Smooth muscle cell (in vitro differentiated cells): ENCODE measurements around the gene ASPRV1. TPM values are rescaled to one million over a fixed set of nuclear protein-coding genes. Genes with fewer than 3 reads are reported as not detected.

Experiments used
- DNase-seq: peaks from one replicate; lab custom pipeline; 2025; ENCODE audit not compliant: unreplicated experiment; lab: John Stamatoyannopoulos, UW
- H2AFZ ChIP-seq: fragments of 200-600 bp; sonication (generic); 2 replicates; pipeline ENCODE4 v1.6.0; 2016; ENCODE audit warnings: antibody characterized with exemption, low read depth, mild to moderate bottlenecking
- H3F3A ChIP-seq: fragments of 200-600 bp; sonication (generic); 2 replicates; pipeline ENCODE4 v1.6.0; 2017; ENCODE audit warnings: antibody characterized with exemption, low read depth
- H3K27ac ChIP-seq: fragments of 200-600 bp; sonication (generic); 2 replicates; pipeline ENCODE4 v1.5.1; 2016; ENCODE audit warnings: low read depth, mild to moderate bottlenecking
- H3K27me3 ChIP-seq: fragments of 200-600 bp; sonication (generic); 2 replicates; pipeline ENCODE4 v1.6.1; 2016; ENCODE audit warnings: low read depth, mild to moderate bottlenecking
- H3K36me3 ChIP-seq: fragments of 200-600 bp; sonication (generic); 2 replicates; pipeline ENCODE4 v1.5.1; 2016; ENCODE audit warnings: low read depth
- H3K4me1 ChIP-seq: fragments of 200-600 bp; sonication (generic); 2 replicates; pipeline ENCODE4 v1.5.1; 2016; ENCODE audit warnings: low read depth
- H3K4me2 ChIP-seq: fragments of 200-600 bp; sonication (generic); 2 replicates; pipeline ENCODE4 v1.6.0; 2016; ENCODE audit warnings: mild to moderate bottlenecking
- H3K4me3 ChIP-seq: fragments of 200-600 bp; sonication (generic); 2 replicates; pipeline ENCODE4 v1.5.1; 2016; ENCODE audit warnings: mild to moderate bottlenecking
- H3K79me2 ChIP-seq: fragments of 200-600 bp; sonication (generic); 2 replicates; pipeline ENCODE4 v1.6.0; 2016; ENCODE audit warnings: low read depth, mild to moderate bottlenecking
- H3K9ac ChIP-seq: fragments of 200-600 bp; sonication (generic); 2 replicates; pipeline ENCODE4 v1.6.0; 2016; ENCODE audit warnings: low read depth
- H3K9me3 ChIP-seq: fragments of 200-600 bp; sonication (generic); replicated peaks from 2 replicates; pipeline ENCODE4 v1.5.1; 2016; ENCODE audit warnings: low read depth
- H4K20me1 ChIP-seq: fragments of 200-600 bp; sonication (generic); 2 replicates; pipeline ENCODE4 v1.6.0; 2016; ENCODE audit warnings: low read depth
- CTCF ChIP-seq: fragments of 200-600 bp; sonication (generic); IDR thresholded peaks from 2 replicates; pipeline ENCODE4 v1.5.1; 2017; ENCODE audit warnings: borderline replicate concordance, mild to moderate bottlenecking, antibody characterized with exemption; ENCODE audit not compliant: insufficient read depth, poor library complexity, severe bottlenecking
- WGBS: methylation state at CpG from one replicate; pipeline ENCODE4 v1.1.7; 2016; ENCODE audit warnings: low lambda C conversion rate; 5-methylcytosine and 5-hydroxymethylcytosine counted together
- polyA plus RNA-seq: library from polyadenylated mRNA; unstranded; fragments of >200 nt; fragmentation: Nextera tagmentation; extraction: Ambion mirVana; gene quantifications from 2 replicates; pipeline ENCODE4 v1.2.1, GENCODE V29; 2016
- total RNA-seq: library from RNA; depleted of rRNA; stranded (reverse); fragments of >200 nt; gene quantifications from 2 replicates; pipeline ENCODE4 v1.2.3, GENCODE V29; 2014

The ASPRV1 gene
- total and polyA plus RNA-seq, 2 experiments from 2014 or later: 1.6 to 4.4 TPM

DNA sequence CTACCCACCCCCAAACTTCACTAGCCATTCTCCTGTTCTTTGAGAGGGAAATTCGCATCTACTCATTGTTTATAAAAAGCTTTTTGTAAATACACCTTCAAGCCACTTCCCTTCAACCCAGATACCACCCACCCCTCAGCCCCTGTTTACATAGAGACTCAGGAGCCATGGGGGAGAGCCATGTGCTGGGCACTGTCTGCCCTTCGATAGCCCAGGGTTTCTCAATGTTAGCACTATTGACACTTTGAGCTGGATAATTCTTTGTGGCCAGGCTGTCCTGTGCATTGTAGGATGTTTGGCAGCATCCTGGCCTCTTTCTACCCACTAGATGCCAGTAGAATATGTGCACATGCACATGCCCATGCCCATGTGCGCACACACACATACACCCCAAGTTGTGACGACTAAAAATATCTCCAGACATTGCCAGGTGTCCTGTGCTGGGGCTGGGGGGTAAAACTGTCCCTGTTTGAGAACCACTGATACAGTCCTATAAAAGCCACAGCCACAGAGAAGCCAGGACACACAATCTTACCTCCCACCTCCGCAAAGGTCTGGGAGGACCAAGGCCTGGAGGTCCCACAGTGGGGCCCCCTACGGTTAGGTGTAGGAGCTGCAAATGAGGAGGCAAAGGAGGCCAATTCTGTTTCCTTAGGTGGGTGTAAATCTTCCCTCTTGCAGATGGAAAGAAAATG, 44.5 kb upstream of the ASPRV1 start:
- Histone ChIP-seq H3K36me3 (no peaks in the 10 kb centered on the region), H3K27ac (no peak overlapping the region), H3K4me3 (no peak overlapping the region), H3K9me3 (no peaks in the 10 kb centered on the region), H4K20me1 (no peaks in the 10 kb centered on the region), H3K4me2 (no peak overlapping the region), H3K9ac (no peak overlapping the region), H2AFZ (no peak overlapping the region), H3K27me3 (no peaks in the 10 kb centered on the region), H3K79me2 (no peaks in the 10 kb centered on the region), H3K4me1 (no peaks in the 10 kb centered on the region), H3F3A (no peaks in the 10 kb centered on the region)
- 88% methylated on average over 6 of the region's 6 CpGs for WGBS
- no peak for TF ChIP-seq CTCF
- no peak for DNase-seq

DNA sequence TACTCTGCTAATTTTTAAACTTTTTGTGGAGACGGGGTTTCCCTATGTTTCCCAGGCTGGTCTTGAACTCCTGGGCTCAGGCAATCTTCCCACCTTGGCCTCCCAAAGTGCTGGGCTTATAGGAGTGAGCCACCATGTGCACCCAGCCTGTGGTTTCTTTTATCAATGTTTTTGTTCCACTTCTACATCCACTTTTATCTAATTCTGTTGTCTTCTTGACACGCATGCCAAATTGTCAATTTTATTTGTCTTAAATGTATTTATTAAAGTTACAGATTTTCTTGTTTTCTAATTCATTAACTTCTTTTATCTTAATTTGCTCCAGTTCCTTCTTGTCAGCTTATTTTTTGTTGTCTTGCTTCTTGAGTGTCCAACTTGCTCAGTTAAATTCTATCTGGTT, 43.8 kb upstream of the ASPRV1 start:
- Histone ChIP-seq H3K4me2 (no peak overlapping the region), H3K36me3 (no peaks in the 10 kb centered on the region), H3K4me3 (no peak overlapping the region), H3K4me1 (no peaks in the 10 kb centered on the region), H3K27ac (no peak overlapping the region), H3K27me3 (no peaks in the 10 kb centered on the region), H2AFZ (no peak overlapping the region), H3K79me2 (no peaks in the 10 kb centered on the region), H3F3A (no peaks in the 10 kb centered on the region), H3K9ac (no peak overlapping the region), H4K20me1 (no peaks in the 10 kb centered on the region), H3K9me3 (no peaks in the 10 kb centered on the region)
- WGBS: 96% methylated on average over 2 of the region's 2 CpGs
- TF ChIP-seq CTCF: no peak
- DNase-seq: no peak

GRCh38 chr2:70003093-70003830, 41.8 kb upstream of the ASPRV1 start:
- Histone ChIP-seq H3K27me3 (no peaks in the 10 kb centered on the region), H3K9me3 (no peaks in the 10 kb centered on the region), H2AFZ (no peak overlapping the region), H3K36me3 (no peaks in the 10 kb centered on the region), H4K20me1 (no peaks in the 10 kb centered on the region), H3K4me3 (no peak overlapping the region), H3F3A (no peaks in the 10 kb centered on the region), H3K4me1 (no peaks in the 10 kb centered on the region), H3K79me2 (no peaks in the 10 kb centered on the region), H3K4me2 (no peak overlapping the region), H3K9ac (no peak overlapping the region), H3K27ac (no peak overlapping the region)
- 91% methylated on average over 6 of the region's 6 CpGs for WGBS
- TF ChIP-seq CTCF: no peak
- DNase-seq: no peak
